ENCODE measurements around the gene STK40. TPM values are rescaled to one million over a fixed set of nuclear protein-coding genes. Genes with fewer than 3 reads are reported as not detected.
A peak's percentile ranks its signal among the peaks of the same experiment; 100 is the strongest.

STK40 gene
- total RNA-seq, 1 donor: 12.9 TPM

- DNase-seq (ENCODE audit: low read depth): peak; percentile 82
Measured at GRCh38 chr1:36420409-36420808, 34.7 kb upstream of the STK40 start.

GRCh38 chr1:36419569-36419968 lies 33.8 kb upstream of the STK40 start:
- peak; percentile 68 for DNase-seq (ENCODE audit: low read depth)
- no peak overlapping the region for H3K4me3 ChIP-seq (ENCODE audit: low read depth, low read length)
- TF ChIP-seq CTCF (IDR thresholded peaks at IDR 0.05; ENCODE audit: insufficient read depth, low read length): no peak

More at GRCh38 chr1:36420409-36420808, 34.7 kb upstream of the STK40 start:
- H3K4me3 ChIP-seq (ENCODE audit: low read depth, low read length): peak overlapping the region; percentile 22
- no peak for TF ChIP-seq CTCF (IDR thresholded peaks at IDR 0.05; ENCODE audit: insufficient read depth, low read length)

- no peak overlapping the region for H3K4me3 ChIP-seq (ENCODE audit: low read depth, low read length)
- no peak for TF ChIP-seq CTCF (IDR thresholded peaks at IDR 0.05; ENCODE audit: insufficient read depth, low read length)
- DNase-seq (ENCODE audit: low read depth): no peak
Measured at GRCh38 chr1:36419140-36419539, 33.4 kb upstream of the STK40 start.

GRCh38 chr1:36417931-36418330 lies 32.2 kb upstream of the STK40 start:
- no peak for DNase-seq (ENCODE audit: low read depth)
- TF ChIP-seq CTCF (IDR thresholded peaks at IDR 0.05; ENCODE audit: insufficient read depth, low read length): no peak
- no peak overlapping the region for H3K4me3 ChIP-seq (ENCODE audit: low read depth, low read length)

GRCh38 chr1:36415661-36416326 lies 30.1 kb upstream of the STK40 start:
- H3K4me3 ChIP-seq (ENCODE audit: low read depth, low read length): no peak overlapping the region
- no peak for TF ChIP-seq CTCF (IDR thresholded peaks at IDR 0.05; ENCODE audit: insufficient read depth, low read length)
- DNase-seq (ENCODE audit: low read depth): no peak

- TF ChIP-seq CTCF (IDR thresholded peaks at IDR 0.05; ENCODE audit: insufficient read depth, low read length): no peak
- H3K4me3 ChIP-seq (ENCODE audit: low read depth, low read length): no peak overlapping the region
- no peak for DNase-seq (ENCODE audit: low read depth)
Measured at GRCh38 chr1:36414384-36414783, 28.7 kb upstream of the STK40 start.

Measured in fibroblast of the aortic adventitia (primary cell).